T-helper 2 cell treated with Interferon-gamma antibody and Interleukin-4, amounts not matched to agents 100 ng/mL and 5 ng/mL, for 36 hours (primary cell): ENCODE results near the gene GNB5. TPM values are rescaled to one million over a fixed set of nuclear protein-coding genes. Genes with fewer than 3 reads are reported as not detected.
"Not testable (repeated sequence)": the region's sequence is repeated elsewhere in the genome, so short reads cannot be mapped to it uniquely, and the experiment has no call there.

ENCODE experiments used
- intact Hi-C: fragments of 100-400 bp; cut with micrococcal nuclease; formaldehyde crosslinking; loops from one replicate; pipeline ENCODE4 v1.15.1; 2023
- total RNA-seq: library from RNA; stranded (reverse); gene quantifications from 2 replicates; pipeline ENCODE4 v1.2.3, GENCODE V29; 2022

GNB5 gene
- total RNA-seq, 1 donor from 2014 or later: 44.8 TPM

DNA sequence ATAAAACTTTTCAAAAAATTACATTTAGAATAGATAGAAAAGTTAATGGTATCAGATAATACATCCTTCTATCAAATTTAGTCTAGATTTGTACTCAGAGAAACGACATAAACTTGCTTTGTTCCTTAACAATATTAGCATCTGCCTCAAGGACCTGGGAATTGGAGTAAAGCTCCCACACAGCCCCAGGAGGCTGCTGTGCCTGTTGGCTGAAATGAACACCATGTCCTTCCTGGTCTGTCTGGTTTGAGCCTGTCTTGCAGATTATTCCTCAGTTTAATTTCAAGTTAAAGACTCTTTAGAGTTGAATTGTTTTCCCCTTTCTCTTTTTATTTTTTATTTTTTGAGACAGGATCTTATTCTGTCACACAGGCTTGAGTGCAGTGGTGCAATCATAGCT lies 19.4 kb downstream of the GNB5 start:
- intact Hi-C loops: loop anchor here (10.0 kb wide), 2 partner anchors 57 to 437 kb away; partner anchors contain the start of genes BCL2L10 and LYSMD2

DNA sequence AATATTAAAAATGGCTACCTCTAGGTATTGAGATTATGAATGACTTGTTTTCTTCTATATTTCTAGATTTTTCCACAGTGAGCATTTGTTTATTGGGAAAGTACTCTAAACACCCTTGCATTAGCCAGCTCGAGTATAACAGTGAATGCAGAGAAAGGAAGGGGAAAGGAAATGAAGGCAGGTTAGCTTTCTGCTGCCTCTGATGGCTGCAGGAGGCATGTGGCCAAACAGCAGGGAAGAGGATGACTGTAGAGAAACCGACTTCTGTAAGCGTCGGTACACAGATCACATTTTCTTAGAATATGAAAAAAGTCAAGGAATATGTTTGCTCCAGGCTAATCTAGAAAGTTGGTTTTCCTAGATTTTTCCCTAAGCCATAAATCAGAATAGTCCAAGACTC lies 19.8 kb downstream of the GNB5 start:
- intact Hi-C loops: loop anchor here (10.0 kb wide), 2 partner anchors 57 to 437 kb away; partner anchors contain the start of genes BCL2L10 and LYSMD2

- intact Hi-C loops: loop anchor here (10.0 kb wide), 2 partner anchors 55 to 435 kb away; partner anchors contain the start of genes BCL2L10 and LYSMD2
Measured at GRCh38 chr15:52170199-52170598, 21.0 kb downstream of the GNB5 start.

DNA sequence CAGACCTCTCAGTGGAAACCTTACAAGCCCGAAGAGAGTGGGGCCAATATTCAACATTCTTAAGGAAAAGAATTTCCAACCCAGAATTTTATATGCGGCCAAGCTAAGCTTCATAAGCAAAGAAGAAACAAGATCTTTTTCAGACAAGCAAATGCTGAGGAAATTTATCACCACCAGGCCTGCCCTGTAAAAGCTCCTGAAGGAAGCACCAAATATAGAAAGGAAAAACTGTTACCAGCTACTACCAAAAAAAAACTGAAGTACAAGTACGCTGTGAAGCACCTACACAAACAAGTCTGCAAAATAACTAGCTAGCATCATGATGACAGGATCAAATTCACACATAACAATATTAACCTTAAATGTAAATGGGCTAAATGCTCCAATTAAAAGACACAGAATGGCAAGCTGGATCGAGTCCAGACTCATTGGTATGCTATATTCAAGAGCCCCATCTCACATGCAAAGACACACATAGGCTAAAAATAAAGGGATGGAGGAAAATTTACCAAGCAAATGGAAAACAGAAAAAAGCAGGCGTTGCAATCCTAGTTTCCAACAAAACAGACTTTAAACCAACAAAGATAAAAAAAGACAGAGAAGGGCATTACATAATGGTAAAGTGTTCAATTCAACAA lies 25.6 kb downstream of the GNB5 start:
- intact Hi-C loops: not testable (repeated sequence)

GRCh38 chr15:52164631-52165265 lies 26.4 kb downstream of the GNB5 start:
- intact Hi-C loops: no loop called here

- intact Hi-C loops: loop anchor here (1.0 kb wide), 1 partner anchor 45 kb away; no protein-coding TSS in a partner anchor
Measured at GRCh38 chr15:52163321-52164190, 27.6 kb downstream of the GNB5 start.

GRCh38 chr15:52162876-52163275 lies 28.3 kb downstream of the GNB5 start:
- intact Hi-C loops: loop anchor here (1.0 kb wide), 1 partner anchor 45 kb away; no protein-coding TSS in a partner anchor

- intact Hi-C loops: no loop called here
Measured at GRCh38 chr15:52162260-52162659, 28.9 kb downstream of the GNB5 start.

- intact Hi-C loops: no loop called here
Measured at GRCh38 chr15:52161406-52161966, 29.7 kb downstream of the GNB5 start.

- intact Hi-C loops: no loop called here
Measured at GRCh38 chr15:52159645-52160044, 31.5 kb downstream of the GNB5 start.

DNA sequence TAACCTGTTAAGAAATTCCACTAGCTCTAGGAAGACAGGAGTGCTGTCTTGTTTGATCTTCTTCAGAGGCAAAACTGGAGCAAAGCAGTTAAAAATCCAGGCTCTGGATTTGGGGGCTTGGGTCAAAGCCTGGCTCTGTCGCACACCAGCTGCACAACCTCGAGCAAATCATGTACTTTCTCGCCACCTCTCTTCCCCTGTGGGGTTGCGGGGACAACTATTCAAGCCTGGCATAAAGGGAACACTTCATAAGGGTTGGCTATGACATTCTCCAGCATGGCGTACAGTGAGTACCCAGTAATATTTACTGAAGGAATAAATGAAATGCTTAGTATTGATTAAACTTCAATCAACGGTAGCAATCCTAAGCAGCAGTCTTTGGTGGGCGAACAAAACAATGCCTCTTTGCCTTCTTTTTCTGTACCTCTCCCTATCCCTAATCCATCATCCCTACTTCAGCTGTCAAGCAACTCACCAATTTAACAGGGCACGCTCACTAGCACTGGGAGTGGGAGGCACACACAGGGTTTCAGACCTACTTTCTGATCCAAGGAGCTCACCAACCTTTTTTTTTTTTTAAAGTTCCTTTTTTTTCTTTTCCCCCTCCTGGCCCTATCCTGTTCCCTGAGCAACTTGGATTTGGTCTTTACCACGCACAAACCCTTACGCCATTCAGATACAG lies 33.0 kb downstream of the GNB5 start:
- intact Hi-C loops: no loop called here

DNA sequence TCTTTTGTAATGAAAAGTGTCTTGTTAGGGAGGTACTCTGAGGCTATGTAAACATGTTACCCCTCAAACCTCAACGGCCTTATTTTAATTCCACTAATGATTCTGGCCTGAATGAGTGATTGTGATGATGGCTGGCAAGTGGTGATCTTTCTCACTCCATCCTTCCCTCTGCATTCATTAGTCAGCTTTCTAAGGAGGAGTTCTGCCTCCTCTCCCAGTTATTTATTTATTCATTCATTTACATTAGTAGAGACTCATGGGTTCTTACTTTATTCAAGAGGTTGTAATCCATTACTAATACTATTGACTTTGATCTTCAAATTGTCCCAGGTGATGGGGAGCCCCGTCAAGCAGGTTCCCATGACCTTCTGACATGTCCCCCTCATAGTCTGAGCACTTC lies 35.3 kb downstream of the GNB5 start:
- intact Hi-C loops: no loop called here

DNA sequence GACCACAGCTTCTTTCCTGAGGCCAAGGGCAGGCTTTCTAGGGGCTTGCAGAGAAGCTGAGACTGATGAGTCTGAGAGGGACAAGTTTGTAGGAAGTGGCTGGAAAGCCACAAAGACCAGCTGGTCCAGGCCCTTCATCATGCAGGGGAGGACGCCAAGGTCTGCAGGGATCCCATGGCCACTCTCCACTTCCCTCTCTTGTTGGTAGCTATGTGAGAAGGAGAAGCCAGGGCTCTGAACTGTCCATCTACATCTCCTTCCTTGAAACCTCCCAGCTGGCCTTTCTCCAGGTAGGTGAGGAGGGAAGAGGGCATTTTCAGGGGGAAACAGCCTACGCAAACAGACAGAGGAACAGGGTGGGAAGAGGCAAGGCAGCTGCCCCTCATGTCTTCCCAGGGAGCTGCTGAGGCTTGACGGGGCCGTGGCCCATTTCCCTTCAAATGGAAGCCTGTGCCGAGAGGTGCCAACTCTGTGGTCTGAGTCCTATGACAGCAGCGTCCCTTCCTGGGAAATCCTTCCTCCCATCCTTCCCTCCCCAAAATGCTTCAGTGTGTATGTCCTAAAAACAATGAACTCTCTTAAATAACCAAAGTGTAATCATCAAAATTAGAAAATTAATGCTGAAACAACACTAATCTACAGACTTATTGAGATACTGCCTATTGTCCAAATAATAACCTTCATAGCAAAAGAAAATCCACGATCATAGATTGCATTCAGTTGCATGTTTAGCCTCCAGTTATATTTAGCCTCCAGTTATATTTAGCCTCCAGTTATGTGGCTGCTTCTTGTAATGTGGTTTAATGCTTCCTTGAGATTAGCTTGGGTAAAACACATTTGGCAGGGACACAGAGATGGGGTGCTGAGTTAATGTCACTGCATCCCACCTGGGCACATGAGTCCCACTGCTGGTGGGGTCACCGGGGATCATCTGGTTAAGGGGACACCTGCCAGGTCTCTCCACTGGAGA lies 36.0 kb downstream of the GNB5 start:
- intact Hi-C loops: no loop called here

- intact Hi-C loops: no loop called here
Measured at GRCh38 chr15:52153900-52154895, 37.0 kb downstream of the GNB5 start.

GRCh38 chr15:52151353-52151752 lies 39.8 kb downstream of the GNB5 start:
- intact Hi-C loops: no loop called here

DNA sequence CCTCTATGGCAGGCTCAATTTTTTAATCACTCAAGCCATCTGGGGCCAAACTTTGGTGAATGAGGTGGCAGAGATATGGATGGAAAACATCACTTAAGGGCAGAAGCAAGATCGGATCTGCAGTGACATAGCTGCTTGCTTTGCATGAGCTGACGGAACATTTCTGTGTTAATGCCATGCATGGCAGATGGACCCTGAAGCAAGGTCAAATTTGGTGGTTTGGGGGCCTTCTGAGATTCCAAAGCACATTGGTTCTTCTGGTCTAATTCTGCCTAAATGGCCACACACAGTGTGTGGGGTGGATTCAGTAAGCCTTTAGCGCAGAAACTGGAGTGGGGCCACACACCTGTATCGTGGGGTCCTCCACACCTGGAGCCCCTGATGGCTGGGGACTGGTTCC lies 40.3 kb downstream of the GNB5 start:
- intact Hi-C loops: no loop called here

- intact Hi-C loops: no loop called here
Measured at GRCh38 chr15:52150043-52150825, 41.0 kb downstream of the GNB5 start.

DNA sequence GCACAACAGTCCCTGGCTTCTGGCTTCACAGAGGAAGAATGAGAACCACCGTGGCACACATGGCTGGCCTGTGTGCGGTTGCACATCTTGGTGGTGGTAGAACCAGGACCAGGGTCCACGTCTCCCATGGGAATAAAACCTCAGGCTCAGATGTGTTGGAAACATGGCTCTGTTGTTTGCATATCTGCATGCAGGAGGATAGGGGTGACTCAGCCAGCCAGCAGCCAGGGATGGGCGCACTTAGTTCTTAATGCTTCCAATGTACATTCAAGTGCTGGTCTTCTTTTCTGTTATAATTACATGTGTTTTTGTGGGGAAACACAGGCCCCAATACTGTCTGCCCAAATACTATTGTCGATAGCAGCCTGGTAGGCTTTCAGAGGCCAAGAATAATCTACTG lies 42.8 kb downstream of the GNB5 start:
- intact Hi-C loops: no loop called here
